K562 (cell line): ENCODE measurements around the gene TMEM38B. TPM values are rescaled to one million over a fixed set of nuclear protein-coding genes. Genes with fewer than 3 reads are reported as not detected.

Experiments used
- ARID2 ChIP-seq: fragments of 450-650 bp; IDR thresholded peaks from 2 replicates; pipeline ENCODE4 v1.6.1; 2017; ENCODE audit warnings: antibody characterized with exemption, mild to moderate bottlenecking
- CBX1 ChIP-seq: sonication (generic); IDR thresholded peaks from 2 replicates; pipeline ENCODE4 v1.6.1; 2016; ENCODE audit warnings: antibody characterized with exemption, low read depth, mild to moderate bottlenecking
- CBX8 ChIP-seq: fragments of 200-600 bp; sonication (generic); IDR thresholded peaks from 2 replicates; pipeline ENCODE4 v1.6.1; 2012; ENCODE audit warnings: borderline replicate concordance, mixed run types, low read depth, mild to moderate bottlenecking, moderate library complexity, mixed read lengths, low read length, control low read depth, inconsistent platforms; ENCODE audit not compliant: poor library complexity, severe bottlenecking; ENCODE audit errors: extremely low read depth
- CREM ChIP-seq: IDR thresholded peaks from 2 replicates; pipeline ENCODE4 v1.6.1; 2014; ENCODE audit warnings: antibody characterized with exemption, low read depth
- CXXC5 ChIP-seq: fragments of 250-450 bp; sonication (Bioruptor Pico); IDR thresholded peaks from 2 replicates; pipeline ENCODE4 v1.8.0; 2022; ENCODE audit warnings: inconsistent platforms, mild to moderate bottlenecking, moderate library complexity
- ELF2 ChIP-seq: fragments of 250-450 bp; sonication (Bioruptor Pico); IDR thresholded peaks from 2 replicates; pipeline ENCODE4 v1.5.0; 2021; ENCODE audit warnings: mild to moderate bottlenecking
- ESRRA ChIP-seq: fragments of 450-650 bp; IDR thresholded peaks from 2 replicates; pipeline ENCODE4 v1.6.1; 2014; ENCODE audit warnings: low read depth, mild to moderate bottlenecking, moderate library complexity, borderline replicate concordance
- ETV6 ChIP-seq, 3 experiments: fragments of 150-350 bp in 1 of 3; sonication (generic) in 1 of 3; formaldehyde crosslinking in 1 of 3; IDR thresholded peaks; 2 replicates each; pipeline versions ENCODE4 v1.6.1 to v1.8.0; 2014 to 2022; ENCODE audit warnings: borderline replicate concordance in 2 of 3, low read depth in 2 of 3, antibody characterized with exemption in 1 of 3, low read length in 1 of 3, mild to moderate bottlenecking in 1 of 3, missing genetic modification reagents in 1 of 3
- HINFP ChIP-seq: fragments of 450-650 bp; conservative IDR thresholded peaks from 2 replicates; pipeline ENCODE4 v1.6.1; 2016; ENCODE audit warnings: missing genetic modification characterization, low read depth, mild to moderate bottlenecking, control low read depth, missing compliant biosample characterization
- L3MBTL2 ChIP-seq: fragments of 450-650 bp; IDR thresholded peaks from 2 replicates; pipeline ENCODE4 v1.6.1; 2016; ENCODE audit warnings: mild to moderate bottlenecking, moderate library complexity
- MEIS2 ChIP-seq: fragments of 450-650 bp; IDR thresholded peaks from 2 replicates; pipeline ENCODE4 v1.6.1; 2014; ENCODE audit warnings: mild to moderate bottlenecking; ENCODE audit not compliant: partially characterized antibody
- MTF1 ChIP-seq: fragments of 250-450 bp; sonication (Bioruptor Pico); IDR thresholded peaks from 2 replicates; pipeline ENCODE4 v1.9.0; 2021; ENCODE audit warnings: moderate library complexity, mild to moderate bottlenecking, inconsistent platforms, borderline replicate concordance
- NCOA1 ChIP-seq: fragments of 450-650 bp; IDR thresholded peaks from 2 replicates; pipeline ENCODE4 v1.6.1; 2016; ENCODE audit warnings: low read depth
- NFATC3 ChIP-seq: fragments of 450-650 bp; IDR thresholded peaks from 2 replicates; pipeline ENCODE4 v1.6.1; 2017; ENCODE audit warnings: mild to moderate bottlenecking
- NONO ChIP-seq, 2 experiments: fragments of 200-400 bp in 1 of 2; fragments of 450-650 bp in 1 of 2; formaldehyde crosslinking in 1 of 2; IDR thresholded peaks; 2 replicates each; pipeline ENCODE4 v1.6.1; 2017; ENCODE audit warnings: low read depth in 2 of 2, mild to moderate bottlenecking in 2 of 2, moderate library complexity in 2 of 2, low read length in 1 of 2
- PHB ChIP-seq: fragments of 250-450 bp; sonication (Bioruptor Pico); IDR thresholded peaks from 2 replicates; pipeline ENCODE4 v1.5.0; 2021
- THRAP3 ChIP-seq: fragments of 450-650 bp; IDR thresholded peaks from 2 replicates; pipeline ENCODE4 v1.6.1; 2016; ENCODE audit warnings: mild to moderate bottlenecking, inconsistent platforms, borderline replicate concordance
- ZBTB9 ChIP-seq: fragments of 450-650 bp; formaldehyde crosslinking; IDR thresholded peaks from 2 replicates; pipeline ENCODE4 v1.4.0; 2020; ENCODE audit warnings: mild to moderate bottlenecking, moderate library complexity
- ZC3H4 ChIP-seq: sonication (generic); formaldehyde crosslinking; IDR thresholded peaks from 2 replicates; pipeline ENCODE4 v1.9.0; 2021; ENCODE audit warnings: missing genetic modification reagents, borderline replicate concordance
- polyA plus RNA-seq, 8 experiments: library from polyadenylated mRNA; depleted of rRNA in 4 of 8; stranded (reverse) in 5 of 8; unstranded in 3 of 8; fragments of >200 nt; fragmentation: Nextera tagmentation in 2 of 8; fragmentation: Illumina TruSeq in 1 of 8; extraction: Ambion mirVana in 2 of 8; extraction: Trizol in 1 of 8; gene quantifications; 2 replicates each; pipeline versions ENCODE4 v1.2.1 to v1.2.3, GENCODE V29; 2011 to 2014; ENCODE audit warnings: inconsistent platforms in 1 of 8, missing spikeins in 1 of 8
- total RNA-seq, 7 experiments: library from RNA; depleted of rRNA in 6 of 7; stranded (reverse); fragments of >200 nt in 6 of 7; fragmentation: Illumina TruSeq in 2 of 7; extraction: Trizol in 2 of 7; gene quantifications; 2 replicates each; pipeline versions ENCODE4 v1.2.1 to v1.2.3, GENCODE V29; 2011 to 2021; ENCODE audit warnings: low replicate concordance in 1 of 7
- TF ChIP-seq, protein P1 (sequence below): sonication (generic); formaldehyde crosslinking; IDR thresholded peaks from 2 replicates; pipeline ENCODE4 v1.9.0; 2022; ENCODE audit warnings: mild to moderate bottlenecking, missing genetic modification reagents
- TF ChIP-seq, protein P2 (sequence below): fragments of 200-800 bp; sonication (Bioruptor generic); IDR thresholded peaks from 2 replicates; pipeline ENCODE4 v1.6.1; 2017; ENCODE audit warnings: missing genetic modification characterization, missing compliant biosample characterization

Gene TMEM38B
- total and polyA plus RNA-seq, 9 of the 15 experiments (the other 6 are each of a cell fraction or from before 2014, with no cell fraction given) = 26.0 to 57.5 (median 38.5) TPM

DNA sequence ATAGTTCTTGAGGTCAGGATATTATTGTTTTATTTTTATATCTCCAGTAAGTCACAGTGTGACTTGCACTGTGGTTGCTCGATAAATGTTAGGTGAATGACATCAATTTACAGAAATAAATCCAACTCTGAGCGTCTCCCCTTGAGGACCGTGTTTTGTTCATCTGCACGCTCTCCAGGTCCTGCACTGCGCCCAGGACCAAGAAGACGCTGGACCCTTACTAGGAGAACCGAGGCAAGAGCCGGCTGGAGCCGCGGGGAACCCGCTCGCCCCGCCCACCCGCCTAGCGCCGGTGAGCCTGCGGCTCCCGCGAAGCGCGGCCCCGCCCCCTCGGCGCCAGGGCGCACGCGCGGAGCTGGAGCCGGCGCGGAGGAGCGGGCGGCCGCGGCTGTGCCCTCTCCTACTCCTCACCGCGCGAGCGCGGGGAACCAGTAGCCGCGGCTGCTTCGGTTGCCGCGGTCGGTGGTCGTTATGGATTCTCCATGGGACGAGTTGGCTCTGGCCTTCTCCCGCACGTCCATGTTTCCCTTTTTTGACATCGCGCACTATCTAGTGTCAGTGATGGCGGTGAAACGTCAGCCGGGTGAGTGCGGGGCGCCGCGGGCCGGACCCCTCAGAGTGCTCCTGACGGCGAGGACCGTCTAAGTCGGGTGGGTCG is at the start of gene TMEM38B (continued):
- TF ChIP-seq ETV6 (IDR thresholded peaks at IDR 0.05; ENCODE audit: borderline replicate concordance in 1 of 2, low read depth in 2 of 2, low read length in 1 of 2) = no peak
- TF ChIP-seq ETV6 (CRISPR knock-in tag; IDR thresholded peaks at IDR 0.05; ENCODE audit: borderline replicate concordance) = no peak
- no peak for TF ChIP-seq HINFP (tag)
- TF ChIP-seq ESRRA = no peak
- TF ChIP-seq ELF2 (CRISPR knock-in tag) = no peak
- TF ChIP-seq MEIS2 = peak; percentile 49
- TF ChIP-seq PHB (CRISPR knock-in tag) = no peak
- TF ChIP-seq, protein P1, sequence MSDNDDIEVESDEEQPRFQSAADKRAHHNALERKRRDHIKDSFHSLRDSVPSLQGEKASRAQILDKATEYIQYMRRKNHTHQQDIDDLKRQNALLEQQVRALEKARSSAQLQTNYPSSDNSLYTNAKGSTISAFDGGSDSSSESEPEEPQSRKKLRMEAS (CRISPR knock-in tag) = no peak
- 0 out of 4 replicates have a peak, but pooled peaks of 1 of the 2 experiments have one; percentile 20 for TF ChIP-seq NONO (IDR thresholded peaks at IDR 0.05; ENCODE audit: low read depth in 2 of 2, low read length in 1 of 2)
- no peak for TF ChIP-seq NCOA1
- no peak for TF ChIP-seq NFATC3
- TF ChIP-seq ARID2 = no peak
- TF ChIP-seq, protein P2, sequence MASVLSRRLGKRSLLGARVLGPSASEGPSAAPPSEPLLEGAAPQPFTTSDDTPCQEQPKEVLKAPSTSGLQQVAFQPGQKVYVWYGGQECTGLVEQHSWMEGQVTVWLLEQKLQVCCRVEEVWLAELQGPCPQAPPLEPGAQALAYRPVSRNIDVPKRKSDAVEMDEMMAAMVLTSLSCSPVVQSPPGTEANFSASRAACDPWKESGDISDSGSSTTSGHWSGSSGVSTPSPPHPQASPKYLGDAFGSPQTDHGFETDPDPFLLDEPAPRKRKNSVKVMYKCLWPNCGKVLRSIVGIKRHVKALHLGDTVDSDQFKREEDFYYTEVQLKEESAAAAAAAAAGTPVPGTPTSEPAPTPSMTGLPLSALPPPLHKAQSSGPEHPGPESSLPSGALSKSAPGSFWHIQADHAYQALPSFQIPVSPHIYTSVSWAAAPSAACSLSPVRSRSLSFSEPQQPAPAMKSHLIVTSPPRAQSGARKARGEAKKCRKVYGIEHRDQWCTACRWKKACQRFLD = peak; percentile 58; the same call in 1 of the 2 replicates
- TF ChIP-seq L3MBTL2 = 0 out of 2 replicates have a peak, but pooled peaks have one; percentile 4
- TF ChIP-seq CXXC5 (CRISPR knock-in tag) = peak; percentile 59
- no peak for TF ChIP-seq MTF1
- no peak for TF ChIP-seq CBX8
- no peak for TF ChIP-seq ZBTB9 (CRISPR knock-in tag)
- TF ChIP-seq CREM = peak; percentile 39
- no peak; the same call in 1 of the 2 replicates for TF ChIP-seq ZC3H4 (CRISPR knock-in tag)
- TF ChIP-seq THRAP3 = no peak
- peak; percentile 17; the same call in 1 of the 2 replicates for TF ChIP-seq CBX1
